Measurements from ENCODE around the gene NUBP2.

The NUBP2 gene

DNA sequence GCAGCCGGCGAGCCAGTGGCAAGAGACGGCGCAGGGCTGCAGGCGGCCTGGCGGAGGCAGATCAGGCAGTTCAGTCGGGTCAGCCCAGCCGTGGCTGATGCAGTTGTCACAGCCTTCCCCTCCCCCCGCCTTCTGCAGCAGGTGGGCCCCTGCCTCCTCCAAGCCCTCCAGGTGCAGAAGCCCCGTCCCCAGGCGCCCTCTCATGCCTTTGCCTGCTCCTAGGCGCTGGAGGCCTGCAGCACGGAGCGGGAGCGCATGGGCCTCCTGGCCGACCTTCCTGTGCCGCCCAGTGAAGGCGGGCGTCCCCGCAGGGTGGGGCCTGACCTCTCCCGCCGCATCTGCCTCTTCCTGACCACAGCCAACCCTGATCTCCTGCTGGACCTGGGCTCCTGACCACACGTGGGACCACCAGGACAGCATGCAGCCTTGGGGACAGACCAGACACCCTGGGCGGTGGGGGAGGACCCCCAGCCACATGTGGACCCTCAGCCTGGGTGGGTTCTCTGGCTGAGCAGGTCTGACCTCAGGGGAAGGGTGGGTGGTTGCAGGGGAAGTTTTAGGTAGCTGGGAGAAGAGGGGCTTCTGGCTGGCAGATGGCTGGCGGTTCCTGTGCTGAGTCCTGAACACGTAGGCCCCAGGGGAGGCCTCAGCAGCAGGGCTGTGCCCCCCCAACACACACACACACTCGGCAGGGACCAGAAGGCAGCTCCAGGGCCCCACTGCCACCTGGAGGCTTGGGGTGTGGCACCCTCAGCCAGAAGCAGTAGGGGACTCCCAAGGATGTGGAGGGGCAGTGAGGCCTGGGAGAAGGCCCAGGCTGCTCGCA is 6.7 kb upstream of the NUBP2 start:
- TF ChIP-seq SIN3A (IDR thresholded peaks at IDR 0.05; ENCODE audit: borderline replicate concordance, insufficient read depth, low read length) (no peak), FOXP2 (optimal IDR thresholded peaks at IDR 0.05; ENCODE audit: borderline replicate concordance, extremely low read depth, extremely low read length, insufficient read depth) (no peak), POLR2AphosphoS5 (IDR thresholded peaks at IDR 0.05; ENCODE audit: low read depth, low read length) (no peak), TAF1 (IDR thresholded peaks at IDR 0.05; ENCODE audit: borderline replicate concordance, insufficient read depth, low read length) (no peak)
- TF ChIP-seq, protein P1, sequence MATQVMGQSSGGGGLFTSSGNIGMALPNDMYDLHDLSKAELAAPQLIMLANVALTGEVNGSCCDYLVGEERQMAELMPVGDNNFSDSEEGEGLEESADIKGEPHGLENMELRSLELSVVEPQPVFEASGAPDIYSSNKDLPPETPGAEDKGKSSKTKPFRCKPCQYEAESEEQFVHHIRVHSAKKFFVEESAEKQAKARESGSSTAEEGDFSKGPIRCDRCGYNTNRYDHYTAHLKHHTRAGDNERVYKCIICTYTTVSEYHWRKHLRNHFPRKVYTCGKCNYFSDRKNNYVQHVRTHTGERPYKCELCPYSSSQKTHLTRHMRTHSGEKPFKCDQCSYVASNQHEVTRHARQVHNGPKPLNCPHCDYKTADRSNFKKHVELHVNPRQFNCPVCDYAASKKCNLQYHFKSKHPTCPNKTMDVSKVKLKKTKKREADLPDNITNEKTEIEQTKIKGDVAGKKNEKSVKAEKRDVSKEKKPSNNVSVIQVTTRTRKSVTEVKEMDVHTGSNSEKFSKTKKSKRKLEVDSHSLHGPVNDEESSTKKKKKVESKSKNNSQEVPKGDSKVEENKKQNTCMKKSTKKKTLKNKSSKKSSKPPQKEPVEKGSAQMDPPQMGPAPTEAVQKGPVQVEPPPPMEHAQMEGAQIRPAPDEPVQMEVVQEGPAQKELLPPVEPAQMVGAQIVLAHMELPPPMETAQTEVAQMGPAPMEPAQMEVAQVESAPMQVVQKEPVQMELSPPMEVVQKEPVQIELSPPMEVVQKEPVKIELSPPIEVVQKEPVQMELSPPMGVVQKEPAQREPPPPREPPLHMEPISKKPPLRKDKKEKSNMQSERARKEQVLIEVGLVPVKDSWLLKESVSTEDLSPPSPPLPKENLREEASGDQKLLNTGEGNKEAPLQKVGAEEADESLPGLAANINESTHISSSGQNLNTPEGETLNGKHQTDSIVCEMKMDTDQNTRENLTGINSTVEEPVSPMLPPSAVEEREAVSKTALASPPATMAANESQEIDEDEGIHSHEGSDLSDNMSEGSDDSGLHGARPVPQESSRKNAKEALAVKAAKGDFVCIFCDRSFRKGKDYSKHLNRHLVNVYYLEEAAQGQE (IDR thresholded peaks at IDR 0.05; ENCODE audit: insufficient read depth in 1 of 2, low read depth in 2 of 2, low read length in 2 of 2): no peak

DNA sequence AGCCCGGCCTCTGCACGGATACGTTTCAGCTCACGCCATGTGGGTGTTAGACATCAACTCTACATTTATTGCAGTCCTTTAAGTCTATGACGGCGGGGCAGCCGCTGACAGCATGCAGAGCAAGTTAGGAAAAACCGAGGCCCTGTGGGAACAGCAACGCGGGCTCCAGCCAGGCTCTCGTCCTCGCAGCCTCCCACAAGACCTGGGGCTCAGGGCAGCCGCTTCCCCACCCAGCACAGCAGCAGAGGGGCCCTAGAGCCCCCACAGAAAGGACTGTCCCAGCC is 6.1 kb upstream of the NUBP2 start:
- TF ChIP-seq, protein P1 (IDR thresholded peaks at IDR 0.05; ENCODE audit: insufficient read depth in 1 of 2, low read depth in 2 of 2, low read length in 2 of 2): no peak
- TF ChIP-seq TAF1 (IDR thresholded peaks at IDR 0.05; ENCODE audit: borderline replicate concordance, insufficient read depth, low read length) (no peak), POLR2AphosphoS5 (IDR thresholded peaks at IDR 0.05; ENCODE audit: low read depth, low read length) (no peak), FOXP2 (optimal IDR thresholded peaks at IDR 0.05; ENCODE audit: borderline replicate concordance, extremely low read depth, extremely low read length, insufficient read depth) (no peak), SIN3A (IDR thresholded peaks at IDR 0.05; ENCODE audit: borderline replicate concordance, insufficient read depth, low read length) (no peak)

DNA sequence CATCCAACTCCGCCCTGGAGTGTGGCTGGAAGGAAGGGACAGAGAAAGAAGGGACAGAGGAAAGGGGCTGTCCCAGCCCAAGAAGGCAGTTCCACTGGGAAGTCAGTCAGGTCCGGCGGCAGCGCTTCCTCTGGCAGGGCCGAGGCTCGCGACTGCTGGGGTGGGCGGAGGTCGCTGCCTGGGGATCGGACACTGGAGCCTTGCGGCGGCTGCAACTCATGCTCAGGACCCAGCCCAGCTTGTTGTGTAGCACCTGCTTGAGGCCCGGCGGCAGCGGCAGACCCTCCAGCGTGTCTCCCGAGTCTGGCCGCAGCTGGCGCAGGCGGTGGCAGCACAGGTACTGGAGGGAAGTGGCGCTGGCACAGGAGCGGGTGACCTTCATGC is 5.8 kb upstream of the NUBP2 start:
- TF ChIP-seq SIN3A (IDR thresholded peaks at IDR 0.05; ENCODE audit: borderline replicate concordance, insufficient read depth, low read length) (no peak), POLR2AphosphoS5 (IDR thresholded peaks at IDR 0.05; ENCODE audit: low read depth, low read length) (peak; percentile 16; the same call in 1 of the 2 replicates)

DNA sequence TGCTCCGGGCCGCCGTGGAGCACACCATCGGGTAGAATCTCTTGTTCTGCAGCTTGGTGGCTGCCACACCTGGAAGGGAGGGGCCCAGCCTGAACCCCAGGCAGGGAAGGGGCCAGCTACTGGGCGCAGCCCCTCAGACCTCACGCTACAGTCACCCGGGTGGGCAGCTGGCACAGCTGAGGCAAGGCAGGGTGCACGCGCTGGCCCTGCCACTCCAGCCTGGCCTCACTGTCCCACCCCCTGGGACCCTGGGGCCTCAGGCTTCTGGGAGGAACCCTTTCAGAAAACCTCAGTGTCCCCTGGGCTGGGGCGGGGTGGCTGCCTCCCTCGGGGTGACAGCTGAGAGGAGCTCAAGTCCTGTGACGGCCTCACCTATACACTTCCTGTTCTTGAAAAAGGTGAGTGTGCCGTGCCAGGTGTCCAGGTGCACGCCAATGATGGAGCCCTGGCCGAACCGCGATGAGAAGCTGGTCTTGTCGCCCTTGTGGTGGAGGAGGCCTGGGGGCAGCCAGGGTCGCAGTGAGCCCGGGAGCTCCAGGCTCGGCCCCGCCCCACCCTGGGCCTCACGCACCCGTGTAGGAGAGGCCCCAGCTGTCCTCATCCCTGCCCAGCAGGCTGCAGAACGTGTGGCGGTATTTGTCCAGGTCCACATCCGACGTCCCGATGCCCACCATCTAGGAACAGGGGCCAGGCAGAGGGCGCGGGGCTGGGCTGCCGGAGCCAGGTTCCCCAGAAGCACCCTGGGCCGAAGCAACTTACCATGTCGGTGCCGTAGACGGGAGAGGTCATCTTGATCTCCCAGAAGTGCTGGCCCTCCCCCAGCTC is 5.2 kb upstream of the NUBP2 start:
- TF ChIP-seq, protein P1 (IDR thresholded peaks at IDR 0.05; ENCODE audit: insufficient read depth in 1 of 2, low read depth in 2 of 2, low read length in 2 of 2): no peak
- TF ChIP-seq POLR2AphosphoS5 (IDR thresholded peaks at IDR 0.05; ENCODE audit: low read depth, low read length) (no peak; the same call in 1 of the 2 replicates), SIN3A (IDR thresholded peaks at IDR 0.05; ENCODE audit: borderline replicate concordance, insufficient read depth, low read length) (no peak), TAF1 (IDR thresholded peaks at IDR 0.05; ENCODE audit: borderline replicate concordance, insufficient read depth, low read length) (no peak), FOXP2 (optimal IDR thresholded peaks at IDR 0.05; ENCODE audit: borderline replicate concordance, extremely low read depth, extremely low read length, insufficient read depth) (no peak)

DNA sequence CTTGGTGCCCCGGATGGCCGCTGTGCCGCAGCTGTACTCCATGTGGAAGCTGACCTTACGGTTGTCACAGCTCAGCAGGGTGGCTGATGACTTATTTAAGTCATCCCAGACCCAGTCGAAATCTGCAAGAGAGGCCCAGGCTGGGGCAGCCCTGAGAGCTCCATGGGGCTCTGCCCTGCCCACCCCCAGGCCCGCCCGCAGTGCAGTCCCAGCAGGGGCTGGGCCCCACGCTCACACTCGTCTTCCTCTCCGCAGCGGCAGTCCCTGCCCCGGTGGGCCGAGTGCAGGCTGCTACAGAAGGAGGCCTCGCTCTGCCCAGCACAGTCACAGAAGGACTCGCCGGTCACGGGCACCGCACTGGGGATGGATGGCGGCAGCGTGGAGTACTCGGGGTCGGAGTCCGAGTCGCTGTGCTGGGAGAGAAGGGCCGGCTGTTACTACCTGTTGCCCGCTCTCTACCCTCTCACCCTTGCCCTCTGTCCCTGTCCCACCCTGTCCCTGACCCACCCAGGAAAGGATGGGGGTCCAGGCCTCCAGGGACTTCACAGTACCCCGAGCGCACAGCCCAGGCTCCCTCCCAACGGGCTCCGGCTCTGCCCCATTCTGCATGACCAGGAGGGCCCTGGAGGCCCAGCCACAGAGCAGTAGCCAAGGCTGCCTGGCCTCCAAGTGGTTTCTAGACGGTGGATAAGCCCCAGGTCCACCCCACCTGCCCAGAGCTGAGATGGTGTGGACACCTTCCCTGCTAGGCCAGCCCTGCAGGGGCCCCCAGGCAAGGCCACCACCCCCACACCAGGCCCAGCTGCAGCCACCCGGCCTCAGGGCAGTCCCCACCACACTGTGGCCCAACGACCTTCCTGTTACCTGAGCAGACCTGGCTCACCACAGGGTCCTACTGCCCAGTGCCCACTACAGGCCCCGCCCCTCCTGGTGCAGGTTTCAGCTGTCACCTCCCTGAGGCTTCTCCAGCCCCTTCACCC is 4.3 kb upstream of the NUBP2 start:
- TF ChIP-seq TAF1 (IDR thresholded peaks at IDR 0.05; ENCODE audit: borderline replicate concordance, insufficient read depth, low read length): no peak
- no peak for TF ChIP-seq SIN3A (IDR thresholded peaks at IDR 0.05; ENCODE audit: borderline replicate concordance, insufficient read depth, low read length)
- TF ChIP-seq FOXP2 (optimal IDR thresholded peaks at IDR 0.05; ENCODE audit: borderline replicate concordance, extremely low read depth, extremely low read length, insufficient read depth): no peak
- TF ChIP-seq, protein P1 (IDR thresholded peaks at IDR 0.05; ENCODE audit: insufficient read depth in 1 of 2, low read depth in 2 of 2, low read length in 2 of 2): no peak
- TF ChIP-seq POLR2AphosphoS5 (IDR thresholded peaks at IDR 0.05; ENCODE audit: low read depth, low read length): no peak

Data from PFSK-1 (cell line).